AG04449 (cell line): Measurements from ENCODE around the gene CNRIP1.

Experiments
- CTCF ChIA-PET: fragments of 350-600 bp; formaldehyde crosslinking; extraction: SDS; loops from one replicate; lab custom pipeline; 2021; ENCODE audit warnings: antibody characterized with exemption; lab: Yijun Ruan, JAX
- POLR2A ChIA-PET: fragments of 400-600, 350-600 bp; formaldehyde crosslinking; extraction: SDS; loops from one replicate; lab custom pipeline; 2020; ENCODE audit warnings: antibody characterized with exemption, inconsistent platforms; lab: Yijun Ruan, JAX
- DNase-seq: peaks from one replicate; pipeline ENCODE4 v3.0.0-alpha.2; 2010; ENCODE audit warnings: low read depth, low spot score
- H3K4me3 ChIP-seq: 2 replicates; pipeline ENCODE4 v1.5.1; 2011; ENCODE audit warnings: low read depth, mild to moderate bottlenecking, control low read depth, low read length
- CTCF ChIP-seq: IDR thresholded peaks from one replicate; pipeline ENCODE4 v1.5.1; 2011; ENCODE audit warnings: mild to moderate bottlenecking, moderate library complexity, low read length, control low read depth, inconsistent platforms; ENCODE audit not compliant: insufficient read depth; ENCODE audit errors: missing control alignments

CNRIP1 gene

GRCh38 chr2:68292108-68292710 is 27.5 kb downstream of the CNRIP1 start:
- CTCF ChIA-PET: interaction anchor here (0.9 to 4.7 kb wide), 17 partner anchors 9 to 172 kb away, joined by 3 to 31 read pairs (median 6); no protein-coding TSS in a partner anchor
- TF ChIP-seq CTCF: peak; percentile 62
- POLR2A ChIA-PET: no interaction called here
- DNase-seq: no peak
- no peak overlapping the region for H3K4me3 ChIP-seq

- CTCF ChIA-PET: interaction anchor here (0.9 to 12.3 kb wide), 12 partner anchors 9 to 171 kb away, joined by 3 to 131 read pairs (median 7); no protein-coding TSS in a partner anchor
- no peak for DNase-seq
- TF ChIP-seq CTCF: no peak
- no peak overlapping the region for H3K4me3 ChIP-seq
- POLR2A ChIA-PET: no interaction called here
These were observed 28.4 kb downstream of the CNRIP1 start for GRCh38 chr2:68291314-68291713.

- ChIA-PET CTCF (interaction anchor here (0.9 to 12.3 kb wide), 9 partner anchors 8 to 169 kb away, joined by 3 to 131 read pairs (median 6); no protein-coding TSS in a partner anchor), POLR2A (no interaction called here)
- H3K4me3 ChIP-seq: no peak overlapping the region
- DNase-seq: no peak
- TF ChIP-seq CTCF: no peak
These were observed 28.8 kb downstream of the CNRIP1 start for GRCh38 chr2:68290901-68291300.

GRCh38 chr2:68287580-68288441 is 31.9 kb downstream of the CNRIP1 start:
- TF ChIP-seq CTCF: no peak
- CTCF ChIA-PET: interaction anchor here (1.0 to 12.3 kb wide), 5 partner anchors 9 to 166 kb away, joined by 4 to 131 read pairs (median 10); no protein-coding TSS in a partner anchor
- H3K4me3 ChIP-seq: no peak overlapping the region
- POLR2A ChIA-PET: no interaction called here
- no peak for DNase-seq

GRCh38 chr2:68284896-68285295 is 34.9 kb downstream of the CNRIP1 start:
- peak; percentile 67 for DNase-seq
- ChIA-PET POLR2A (interaction anchor here (0.8 kb wide), 1 partner anchor 35 kb away, joined by 3 read pairs; the partner anchor contains the start of gene CNRIP1), CTCF (interaction anchor here (0.9 to 12.3 kb wide), 13 partner anchors 8 to 162 kb away, joined by 3 to 131 read pairs (median 11); no protein-coding TSS in a partner anchor)

More at GRCh38 chr2:68284896-68285295, 34.9 kb downstream of the CNRIP1 start:
- TF ChIP-seq CTCF: no peak
- no peak overlapping the region for H3K4me3 ChIP-seq
